GM19023 (cell line): ENCODE measurements around the gene ACOX1.

ENCODE experiments used
- ATAC-seq: cut with Tn5 transposase; IDR thresholded peaks from one replicate; pipeline ENCODE4 v1.9.1; 2021; ENCODE audit warnings: mild to moderate bottlenecking, moderate library complexity; ENCODE audit not compliant: unreplicated experiment

The ACOX1 gene

DNA sequence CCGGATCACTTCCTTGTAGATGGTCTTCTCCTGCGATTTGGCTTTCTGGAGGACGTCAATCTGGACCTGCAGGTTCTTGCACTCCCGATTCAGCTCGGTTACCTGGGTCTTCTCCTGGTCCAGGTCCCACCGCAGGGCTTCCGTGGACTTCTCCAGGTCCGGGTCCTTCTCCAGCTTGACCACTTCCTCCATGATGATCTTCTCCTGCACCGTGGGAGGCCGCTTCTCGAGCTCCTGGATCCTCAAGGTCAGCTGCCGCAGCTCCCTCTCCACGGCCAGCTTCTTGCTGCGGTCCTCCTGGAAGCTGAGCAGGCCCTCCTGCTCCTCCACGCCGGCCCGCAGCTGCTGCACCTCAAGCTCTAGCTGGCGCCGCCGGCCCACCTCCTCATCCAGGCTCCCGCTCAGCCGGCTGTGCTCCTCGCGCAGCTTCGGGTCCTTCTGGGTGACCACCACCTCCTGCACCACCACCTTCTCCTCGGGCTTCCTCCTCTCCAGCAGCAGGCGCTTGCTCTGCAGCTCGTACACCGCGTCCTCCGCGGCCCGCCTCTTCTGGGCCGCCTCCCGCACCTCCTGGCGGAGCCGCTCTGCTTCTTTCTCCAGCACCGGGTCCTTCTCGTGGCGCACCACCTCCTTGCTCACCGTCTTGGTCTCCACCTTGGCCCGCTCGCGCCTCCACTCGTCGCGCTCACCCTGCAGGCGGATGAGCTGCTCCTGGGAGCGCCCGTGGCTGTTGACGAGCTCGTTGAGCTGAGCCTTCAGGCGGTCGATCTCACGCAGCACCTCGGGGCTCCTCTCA is 29.9 kb upstream of the ACOX1 start:
- no peak for ATAC-seq

- no peak for ATAC-seq
Observed at GRCh38 chr17:76008208-76008607, 29.2 kb upstream of the ACOX1 start.

DNA sequence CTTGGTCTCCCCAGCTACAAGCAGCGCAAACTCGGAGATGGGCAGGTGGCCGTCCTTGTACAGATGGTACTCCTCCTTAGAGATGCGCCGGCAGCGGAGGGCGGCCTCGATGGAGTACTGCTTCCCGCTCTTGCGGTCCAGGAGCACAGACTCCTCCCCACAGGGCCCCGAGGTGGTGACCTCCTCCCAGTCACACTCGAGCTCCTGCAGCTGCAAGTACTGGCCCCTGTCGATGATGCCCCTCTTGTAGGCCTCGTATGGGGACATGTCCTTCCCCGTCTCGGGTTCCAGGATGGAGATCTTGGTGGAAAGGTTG is 28.8 kb upstream of the ACOX1 start:
- ATAC-seq, result no peak

- no peak for ATAC-seq
Observed at GRCh38 chr17:76007131-76007849, 28.3 kb upstream of the ACOX1 start.

- ATAC-seq, result no peak
Observed at GRCh38 chr17:76005263-76006149, 26.5 kb upstream of the ACOX1 start.

- ATAC-seq, result no peak
Observed at GRCh38 chr17:76004750-76005262, 25.8 kb upstream of the ACOX1 start.

- no peak for ATAC-seq
Observed at GRCh38 chr17:76003915-76004314, 24.9 kb upstream of the ACOX1 start.

DNA sequence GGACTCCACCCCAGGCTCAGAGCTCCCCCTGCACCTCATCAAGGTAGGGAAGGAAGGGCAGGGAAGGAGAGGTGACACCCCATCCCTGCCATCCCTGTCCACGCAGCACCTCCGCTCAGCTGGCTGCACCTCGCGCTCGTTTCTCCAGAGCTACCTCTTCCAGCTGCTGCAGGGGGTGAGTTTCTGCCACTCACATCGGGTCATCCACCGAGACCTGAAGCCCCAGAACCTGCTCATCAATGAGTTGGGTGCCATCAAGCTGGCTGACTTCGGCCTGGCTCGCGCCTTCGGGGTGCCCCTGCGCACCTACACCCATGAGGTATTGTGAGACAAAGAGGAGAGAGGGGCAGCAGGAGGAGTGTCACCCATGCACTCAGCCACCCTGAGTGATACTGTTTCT is 23.1 kb upstream of the ACOX1 start:
- no peak for ATAC-seq

DNA sequence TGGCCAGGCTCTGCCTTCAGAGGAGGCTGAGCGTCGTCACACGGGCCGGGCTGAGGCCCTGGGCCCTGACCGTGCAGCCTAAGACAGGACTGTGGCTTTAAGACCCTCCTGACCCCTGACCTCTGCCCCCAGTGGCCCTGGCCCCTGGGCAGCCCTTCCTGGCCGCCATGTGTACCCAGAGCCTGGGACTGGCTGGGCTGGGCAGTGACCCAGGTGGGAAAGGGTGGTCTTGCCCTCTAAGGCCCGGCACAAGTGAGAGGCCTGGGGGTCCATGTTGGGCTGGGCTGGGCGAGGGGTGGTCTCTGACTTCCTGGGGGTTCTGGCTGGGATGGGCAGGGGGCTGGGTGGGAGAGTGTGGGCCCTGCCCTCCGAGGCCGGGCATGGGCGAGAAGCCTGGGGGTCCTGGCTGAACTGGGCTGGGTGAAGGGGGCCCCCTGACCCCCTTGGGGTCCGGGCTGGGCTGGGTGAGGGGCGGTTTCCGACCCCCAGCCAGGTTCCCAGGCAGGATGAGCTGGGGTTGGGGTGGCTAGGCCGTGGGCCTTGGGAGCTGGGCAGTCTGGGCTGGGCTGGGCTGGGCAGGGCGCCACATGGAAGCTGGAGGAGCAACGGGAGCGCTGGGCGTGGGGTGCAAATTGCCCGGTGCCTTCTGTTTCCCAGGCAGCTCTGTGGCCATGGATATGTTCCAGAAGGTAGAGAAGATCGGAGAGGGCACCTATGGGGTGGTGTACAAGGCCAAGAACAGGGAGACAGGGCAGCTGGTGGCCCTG is 22.0 kb upstream of the ACOX1 start, which contains the start of gene CDK3:
Gene CDK3, plus strand, starts transcription at position 101 of the 767 bp plus-strand sequence. Its CDS starts 571 bp downstream, at position 672.
- no peak for ATAC-seq

- no peak for ATAC-seq
Observed at GRCh38 chr17:76000016-76000754, 21.2 kb upstream of the ACOX1 start.

DNA sequence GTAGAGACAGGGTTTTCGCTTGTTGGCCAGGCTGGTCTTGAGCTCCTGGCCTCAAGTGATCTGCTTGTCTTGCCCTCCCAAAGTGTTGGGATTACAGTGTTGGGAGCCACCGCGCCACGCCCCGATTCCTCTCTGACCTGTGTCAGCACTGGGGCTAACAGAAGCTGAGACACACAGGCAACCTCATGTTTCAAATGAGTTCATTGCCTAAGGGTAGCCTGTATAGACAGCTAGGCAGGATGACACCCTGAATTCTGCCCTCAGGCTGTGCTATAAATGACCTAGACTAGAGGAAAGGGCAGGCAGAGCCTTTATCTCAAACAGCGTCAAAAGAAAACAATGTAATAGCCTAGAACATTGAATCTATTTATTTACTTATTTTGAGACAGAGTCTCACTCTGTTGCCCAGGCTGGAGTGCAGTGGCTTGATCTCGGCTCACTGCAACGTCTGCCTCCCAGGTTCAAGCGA is 19.4 kb upstream of the ACOX1 start:
- no peak for ATAC-seq

- ATAC-seq, result no peak
Observed at GRCh38 chr17:75996665-75997590, 18.0 kb upstream of the ACOX1 start.

GRCh38 chr17:75995385-75995925 is 16.5 kb upstream of the ACOX1 start:
- ATAC-seq, result no peak

DNA sequence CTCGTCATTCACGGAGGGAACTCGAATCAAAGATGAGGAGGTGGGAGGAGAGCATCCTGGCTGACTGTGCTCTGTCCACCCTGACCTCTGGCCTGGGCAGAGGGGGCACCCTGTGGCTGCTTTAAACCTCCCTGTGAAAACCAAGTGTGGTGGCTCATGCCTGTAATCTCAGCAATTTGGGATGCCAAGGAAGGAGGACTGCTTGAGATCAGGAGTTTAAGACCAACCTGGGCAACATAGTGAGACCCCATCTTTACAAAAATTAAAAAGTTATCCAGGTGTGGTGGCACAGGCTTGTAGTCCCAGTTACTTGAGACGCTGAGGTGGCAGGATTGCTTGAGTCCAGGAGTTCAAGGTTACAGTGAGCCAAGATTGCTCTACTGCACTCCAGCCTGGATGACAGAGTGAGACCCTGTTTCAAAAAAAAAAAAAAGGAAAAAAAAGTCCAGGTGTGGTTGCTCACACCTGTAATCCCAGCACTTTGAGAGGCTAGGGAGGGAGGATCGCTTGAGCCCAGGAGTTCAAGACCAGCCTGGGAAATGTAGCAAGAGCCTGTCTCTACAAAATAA is 15.9 kb upstream of the ACOX1 start:
- ATAC-seq, result no peak

GRCh38 chr17:75991396-75991795 is 12.4 kb upstream of the ACOX1 start:
- no peak for ATAC-seq

DNA sequence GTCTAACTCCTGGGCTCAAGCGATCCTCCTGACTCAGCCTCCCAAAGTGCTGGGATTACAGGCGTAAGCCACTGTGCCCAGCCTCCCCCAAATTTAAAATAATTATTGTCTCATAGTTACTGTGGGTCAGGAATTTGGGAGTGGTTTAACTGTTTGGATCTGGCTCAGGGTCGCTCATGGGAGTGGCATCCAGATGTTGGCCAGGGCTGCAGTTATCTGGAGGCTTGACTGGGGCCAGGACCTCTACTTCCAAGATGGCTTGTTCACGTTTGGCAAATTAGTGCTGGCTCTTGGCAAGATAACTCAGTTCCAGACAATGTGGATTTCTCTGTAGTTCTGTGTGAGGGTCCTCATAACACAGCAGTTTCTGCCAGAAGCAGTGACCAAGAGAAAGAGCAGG is 8.1 kb upstream of the ACOX1 start:
- no peak for ATAC-seq

DNA sequence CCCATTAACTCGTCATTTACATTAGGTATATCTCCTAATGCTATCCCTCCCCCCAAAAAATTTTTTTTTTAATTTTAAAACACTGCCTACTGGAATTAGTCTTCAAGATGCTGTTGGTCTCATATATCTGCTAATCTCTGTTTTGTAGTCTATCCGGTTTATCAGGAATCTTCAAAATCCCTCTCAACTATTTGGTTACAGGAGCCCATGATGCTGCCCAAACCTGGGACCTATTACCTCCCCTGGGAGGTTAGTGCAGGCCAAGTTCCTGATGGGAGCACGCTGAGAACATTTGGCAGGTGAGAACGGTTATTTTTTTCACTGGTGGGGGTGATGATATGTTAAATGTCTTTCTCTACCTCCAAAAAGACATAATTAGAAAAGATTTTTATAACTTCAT is 7.0 kb upstream of the ACOX1 start:
- no peak for ATAC-seq
